DOHH2 (cell line): ENCODE results near the gene PRKCZ.

ENCODE experiments used
- H3F3A ChIP-seq: fragments of 200-600 bp; sonication (generic), shearing (Covaris generic); 2 replicates; pipeline ENCODE4 v1.6.0; 2016; ENCODE audit warnings: antibody characterized with exemption, mild to moderate bottlenecking; ENCODE audit not compliant: control insufficient read depth, insufficient read depth
- H3K27ac ChIP-seq: fragments of 200-600 bp; sonication (generic); 2 replicates; pipeline ENCODE4 v1.5.1; 2014; ENCODE audit warnings: low read depth, mild to moderate bottlenecking, low read length, moderate library complexity
- H3K27me3 ChIP-seq: fragments of 200-600 bp; sonication (generic); 2 replicates; pipeline ENCODE4 v1.6.1; 2014; ENCODE audit warnings: mild to moderate bottlenecking, low read length, mixed read lengths; ENCODE audit not compliant: control insufficient read depth
- H3K36me3 ChIP-seq: fragments of 200-600 bp; sonication (generic); 2 replicates; pipeline ENCODE4 v1.6.1; 2014; ENCODE audit warnings: mild to moderate bottlenecking, low read length, moderate library complexity, mixed read lengths; ENCODE audit not compliant: control insufficient read depth
- H3K4me1 ChIP-seq: fragments of 200-600 bp; sonication (generic); 2 replicates; pipeline ENCODE4 v1.6.1; 2014; ENCODE audit warnings: mild to moderate bottlenecking, low read length, mixed read lengths; ENCODE audit not compliant: control insufficient read depth
- H3K4me2 ChIP-seq: fragments of 200-600 bp; sonication (generic); 2 replicates; pipeline ENCODE4 v1.6.0; 2014; ENCODE audit warnings: mild to moderate bottlenecking, low read length, moderate library complexity
- H3K4me3 ChIP-seq: fragments of 200-600 bp; sonication (generic); 2 replicates; pipeline ENCODE4 v1.5.1; 2014; ENCODE audit warnings: mild to moderate bottlenecking, low read length, mixed read lengths
- H3K79me2 ChIP-seq: fragments of 200-600 bp; sonication (generic); 2 replicates; pipeline ENCODE4 v1.6.1; 2014; ENCODE audit warnings: mild to moderate bottlenecking, low read length, mixed read lengths; ENCODE audit not compliant: control insufficient read depth
- H3K9me2 ChIP-seq: fragments of 200-600 bp; sonication (generic); replicated peaks from 2 replicates; pipeline ENCODE4 v1.6.1; 2014; ENCODE audit warnings: mild to moderate bottlenecking, low read length, mixed read lengths; ENCODE audit not compliant: control insufficient read depth
- H3K9me3 ChIP-seq: fragments of 200-600 bp; sonication (generic); 2 replicates; pipeline ENCODE4 v1.6.1; 2014; ENCODE audit warnings: antibody characterized with exemption, low read length, mixed read lengths; ENCODE audit not compliant: control insufficient read depth, insufficient read depth
- H4K20me1 ChIP-seq: fragments of 200-600 bp; sonication (generic); 2 replicates; pipeline ENCODE4 v1.6.0; 2014; ENCODE audit warnings: low read depth, mild to moderate bottlenecking, antibody characterized with exemption, low read length, moderate library complexity; ENCODE audit not compliant: control insufficient read depth, insufficient read depth
- CTCF ChIP-seq: fragments of 200-600 bp; sonication (generic); IDR thresholded peaks from one replicate; pipeline ENCODE4 v1.5.1; 2014; ENCODE audit warnings: antibody characterized with exemption, mild to moderate bottlenecking, low read depth, low read length; ENCODE audit not compliant: poor library complexity, severe bottlenecking
- EZH2phosphoT487 ChIP-seq: fragments of 200-600 bp; sonication (generic); IDR thresholded peaks from 2 replicates; pipeline ENCODE4 v1.6.1; 2017; ENCODE audit warnings: borderline replicate concordance, mild to moderate bottlenecking, antibody characterized with exemption, low read length, moderate library complexity, mixed read lengths

Gene PRKCZ

GRCh38 chr1:2041887-2042286 lies 8.3 kb upstream of the PRKCZ start:
- TF ChIP-seq EZH2phosphoT487 (no peak), CTCF (no peak)
- H4K20me1 ChIP-seq = no peaks in the 10 kb centered on the region
- H3K36me3 ChIP-seq = no peaks in the 10 kb centered on the region
- peaks cover 10% of the 10 kb centered on the region for H3K4me1 ChIP-seq
- no peaks in the 10 kb centered on the region for H3K79me2 ChIP-seq
- H3K4me3 ChIP-seq = no peak overlapping the region
- no peaks in the 10 kb centered on the region for H3K27me3 ChIP-seq
- H3F3A ChIP-seq = no peaks in the 10 kb centered on the region
- no peak overlapping the region for H3K27ac ChIP-seq
- H3K4me2 ChIP-seq = no peak overlapping the region
- H3K9me3 ChIP-seq = no peaks in the 10 kb centered on the region
- H3K9me2 ChIP-seq = no peaks in the 10 kb centered on the region

GRCh38 chr1:2042830-2043773 lies 7.1 kb upstream of the PRKCZ start:
- Histone ChIP-seq H3K4me1 (peaks cover 10% of the 10 kb centered on the region), H3K4me3 (no peak overlapping the region), H4K20me1 (no peaks in the 10 kb centered on the region), H3F3A (no peaks in the 10 kb centered on the region), H3K9me3 (no peaks in the 10 kb centered on the region), H3K27me3 (no peaks in the 10 kb centered on the region), H3K27ac (no peak overlapping the region), H3K9me2 (no peaks in the 10 kb centered on the region), H3K79me2 (no peaks in the 10 kb centered on the region), H3K36me3 (no peaks in the 10 kb centered on the region), H3K4me2 (no peak overlapping the region)
- TF ChIP-seq CTCF (no peak), EZH2phosphoT487 (no peak)

- Histone ChIP-seq H3F3A (no peaks in the 10 kb centered on the region), H4K20me1 (no peaks in the 10 kb centered on the region), H3K4me2 (no peak overlapping the region), H3K4me1 (peaks cover 10% of the 10 kb centered on the region), H3K79me2 (no peaks in the 10 kb centered on the region), H3K27me3 (no peaks in the 10 kb centered on the region), H3K36me3 (no peaks in the 10 kb centered on the region), H3K27ac (no peak overlapping the region), H3K9me3 (no peaks in the 10 kb centered on the region), H3K4me3 (no peak overlapping the region), H3K9me2 (no peaks in the 10 kb centered on the region)
- TF ChIP-seq CTCF = no peak
- no peak for TF ChIP-seq EZH2phosphoT487
Observed at GRCh38 chr1:2043886-2044285, 6.3 kb upstream of the PRKCZ start.
